Heart left ventricle (tissue), 16 donors: ENCODE results near the gene RPS15. TPM values are rescaled to one million over a fixed set of nuclear protein-coding genes. Genes with fewer than 3 reads are reported as not detected.
A peak's percentile ranks its signal among the peaks of the same experiment; 100 is the strongest.

Experiments used
- ATAC-seq, 4 donors: fragments of 200-7000 bp; cut with Tn5 transposase; one replicate each; pipeline ENCODE4 v1.9.1; 2020 to 2022; ENCODE audit warnings: moderate library complexity in 4 of 4, mild to moderate bottlenecking in 3 of 4, moderate number of reproducible peaks in 1 of 4
- DNase-seq, 5 donors: peaks; one replicate each; pipeline ENCODE4 v3.0.0-alpha.2; 2020
- H3K27ac ChIP-seq, 12 donors: fragments of 200-600 bp; sonication (generic) in 4 of 12; one replicate each; pipeline versions ENCODE4 v1.5.0 to v1.8.0; 2016 to 2022; ENCODE audit warnings: mild to moderate bottlenecking in 2 of 12
- H3K27me3 ChIP-seq, 9 donors: fragments of 200-600 bp; sonication (generic) in 2 of 9; one replicate each; pipeline versions ENCODE4 v1.5.1 to v1.8.0; 2016 to 2022; ENCODE audit warnings: mild to moderate bottlenecking in 3 of 9
- H3K36me3 ChIP-seq, 9 donors: fragments of 200-600 bp; sonication (generic) in 2 of 9; one replicate each; pipeline versions ENCODE4 v1.5.0 to v1.8.0; 2018 to 2022; ENCODE audit warnings: mild to moderate bottlenecking in 2 of 9
- H3K4me1 ChIP-seq, 12 donors: fragments of 200-600 bp; sonication (generic) in 4 of 12; one replicate each; pipeline versions ENCODE4 v1.5.0 to v1.8.0; 2016 to 2022; ENCODE audit warnings: mild to moderate bottlenecking in 3 of 12
- H3K4me3 ChIP-seq, 12 donors: fragments of 200-600 bp; sonication (generic) in 4 of 12; one replicate each; pipeline versions ENCODE4 v1.5.0 to v1.8.0; 2017 to 2022; ENCODE audit warnings: mild to moderate bottlenecking in 9 of 12, moderate library complexity in 4 of 12
- H3K9me3 ChIP-seq, 12 donors: fragments of 200-600 bp; sonication (generic) in 4 of 12; one replicate each; pipeline versions ENCODE4 v1.5.0 to v1.8.0; 2016 to 2022; ENCODE audit warnings: mild to moderate bottlenecking in 1 of 12
- CTCF ChIP-seq, 12 donors: fragments of 200-600 bp; sonication (generic) in 4 of 12; IDR thresholded peaks; one replicate each; pipeline versions ENCODE4 v1.5.0 to v1.8.0; 2018 to 2022; ENCODE audit warnings: antibody characterized with exemption in 12 of 12, mild to moderate bottlenecking in 5 of 12
- POLR2A ChIP-seq, 2 donors: fragments of 450-650 bp; IDR thresholded peaks; one replicate each; pipeline ENCODE4 v1.6.1; 2017; ENCODE audit warnings: antibody characterized with exemption in 2 of 2, mild to moderate bottlenecking in 2 of 2, moderate library complexity in 2 of 2
- WGBS, 4 donors: extraction: QIAGEN DNeasy Blood & Tissue Kit in 2 of 4; methylation state at CpG; one replicate each; pipeline versions ENCODE4 v1.1.5 to v1.1.7; 2013 to 2018; 5-methylcytosine and 5-hydroxymethylcytosine counted together
- intact Hi-C, 10 donors: fragments of 100-400 bp; cut with DNase I; formaldehyde crosslinking; loops; one replicate each; pipeline versions ENCODE4 v1.11.1 to v1.14.2; 2022
- polyA plus RNA-seq, 2 donors: library from polyadenylated mRNA; stranded (reverse); fragments of 200-250 nt; gene quantifications; one replicate each; pipeline ENCODE4 v1.2.3, GENCODE V29; 2013
- total RNA-seq, 9 donors: library from RNA; depleted of rRNA in 2 of 9; stranded (reverse); fragments of >200 nt in 2 of 9; fragmentation: NEBNext Ultra II Directional in 3 of 9; extraction: Animal tissue kit (Norgen Biotek cat#: 25700) in 3 of 9; gene quantifications; one replicate each; pipeline versions ENCODE4 v1.1.0 to v1.2.4, GENCODE V29; 2016 to 2023
- donor health status: ischemic (EF 13 %, LVEDD 7.1; RV severe dilation, severe dysfunction).
- donor health status: healthy with polysubstance abuse.
- donor health status: DM: no; HTN: yes; CAD: no.
- donor health status: DM: no; HTN: no; CAD: no.
- donor health status: ischemic (EF 25% LVEDD 6.9; RV normal size, moderate dysfunction).
- donor health status: ischemic (EF 25% LVEDD 5.7; RV mildly dilated, moderate dysfunction).
- donor health status: healthy.
- donor health status: DM: yes; HTN: yes; CAD: no.
- donor health status: ischemic (EF 35%, LVEDD 5.7; RV mildly dilated, moderate dysfunction).
- donor health status: nonischemic (EF 11% LVEDD 7.7; RV severe dilation, severe dysfunction).
- donor health status: DM: yes; HTN: yes; CAD: no.
- donor health status: PGD.
- donor health status: ischemic (EF 29% LVEDD 5.4; RV normal size, mild dysfunction).
- donor health status: nonischemic (EF 23%, LVEDD 6.1; RV moderate dilation, normal function).

RPS15 gene
- total and polyA plus RNA-seq, 11 donors, result 468 to 2,683 (median 679) TPM

GRCh38 chr19:1447504-1447903 is 9.3 kb downstream of the RPS15 start:
- intact Hi-C loops, result loop anchor here in 2 of 10 donors (5.0 to 10.0 kb wide), 2 partner anchors 65 to 133 kb away; partner anchors contain the start of gene ADAMTSL5 (in 1 of the 2)
- 28 to 40% (median 31%) methylated on average over 3 to 4 of the region's 4 CpGs for WGBS, 4 donors

GRCh38 chr19:1447944-1448343 is 9.7 kb downstream of the RPS15 start:
- 85 to 89% (median 87%) methylated on average over 9 of the region's 9 CpGs for WGBS, 4 donors
- Histone ChIP-seq H3K4me1 (peaks cover 0 to 40% (median 16%) of the 10 kb centered on the region in 12 donors), H3K27ac (no peak overlapping the region), H3K4me3 (no peak overlapping the region), H3K27me3 (peaks cover 54 to 78% (median 75%) of the 10 kb centered on the region in 9 donors), H3K36me3 (peaks cover 0 to 3% (median 0%) of the 10 kb centered on the region in 9 donors), H3K9me3 (no peaks in the 10 kb centered on the region)
- intact Hi-C loops, result loop anchor here in 2 of 10 donors (5.0 to 10.0 kb wide), 2 partner anchors 64 to 133 kb away; partner anchors contain the start of gene ADAMTSL5 (in 1 of the 2)
- ATAC-seq, result no peak
- DNase-seq, result no peak
- TF ChIP-seq CTCF (IDR thresholded peaks at IDR 0.05) (no peak), POLR2A (IDR thresholded peaks at IDR 0.05) (no peak)

More at GRCh38 chr19:1447504-1447903, 9.3 kb downstream of the RPS15 start:
- peaks cover 0 to 7% (median 4%) of the 10 kb centered on the region in 9 donors for H3K36me3 ChIP-seq
- no peak for DNase-seq
- no peak for ATAC-seq
- no peaks in the 10 kb centered on the region for H3K9me3 ChIP-seq
- peaks cover 0 to 36% (median 15%) of the 10 kb centered on the region in 12 donors for H3K4me1 ChIP-seq
- no peak overlapping the region for H3K27ac ChIP-seq
- H3K4me3 ChIP-seq, result no peak overlapping the region
- peaks cover 49 to 73% (median 70%) of the 10 kb centered on the region in 9 donors for H3K27me3 ChIP-seq
- TF ChIP-seq POLR2A (IDR thresholded peaks at IDR 0.05) (no peak), CTCF (IDR thresholded peaks at IDR 0.05) (no peak)

GRCh38 chr19:1449467-1450442 is 11.6 kb downstream of the RPS15 start, which contains the start of gene APC2:
APC2 (plus strand) TSS chr19:1450121; CDS start chr19:1453002, 2,881 bp downstream.
- Histone ChIP-seq H3K4me3 (no peak within 1 kb of the TSS), H3K27me3 (peaks cover 61 to 96% (median 88%) of the 10 kb centered on the region in 9 donors), H3K4me1 (peaks cover 0 to 52% (median 21%) of the 10 kb centered on the region in 12 donors), H3K36me3 (no peaks in the 10 kb centered on the region), H3K27ac (no peak within 1 kb of the TSS), H3K9me3 (no peaks in the 10 kb centered on the region)
- DNase-seq, result peak in 1 of 5 donors; percentile 54
- intact Hi-C loops, result loop anchor here in 3 of 10 donors (5.0 to 10.0 kb wide), 2 partner anchors 63 to 135 kb away; partner anchors contain the start of gene ADAMTSL5 (in 1 of the 3)
- ATAC-seq, result no peak
- 5 to 9% (median 5%) methylated on average over 24 to 74 of the region's 74 CpGs for WGBS, 4 donors
- TF ChIP-seq CTCF (IDR thresholded peaks at IDR 0.05) (no peak), POLR2A (IDR thresholded peaks at IDR 0.05) (no peak)
